ENCODE results near the gene LPIN1. TPM values are rescaled to one million over a fixed set of nuclear protein-coding genes. Genes with fewer than 3 reads are reported as not detected.
A peak's percentile ranks its signal among the peaks of the same experiment; 100 is the strongest.

Gene LPIN1
- total RNA-seq, 1 donor from 2014 or later, result 23.4 TPM

DNA sequence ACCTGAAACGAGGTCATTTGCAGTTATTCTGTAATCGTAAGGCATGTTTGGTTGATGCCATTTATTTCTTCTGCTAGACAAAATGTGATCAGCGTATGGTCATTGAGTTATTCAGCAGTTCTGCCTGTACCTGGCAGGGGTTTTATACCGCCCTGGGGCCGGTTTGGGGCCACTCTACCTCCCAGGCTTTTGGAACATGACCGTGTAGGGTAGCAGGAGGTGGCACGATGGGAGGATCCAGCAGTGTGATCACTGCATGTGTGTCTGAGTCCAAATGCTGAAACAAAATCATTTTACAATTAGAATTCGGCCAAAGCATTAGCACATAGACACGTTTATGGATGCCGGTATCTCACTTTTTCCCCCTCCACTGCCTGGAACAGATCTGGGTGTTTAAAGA lies 26.7 kb downstream of the LPIN1 start:
- H3K4me1 ChIP-seq (ENCODE audit: insufficient read depth, low read length), result peaks cover 10% of the 10 kb centered on the region
- no peaks in the 10 kb centered on the region for H3K27me3 ChIP-seq (ENCODE audit: insufficient read depth, low read length)
- FAIRE-seq (no peak), DNase-seq (ENCODE audit: low read depth) (no peak)
- H3K4me2 ChIP-seq (ENCODE audit: low read length), result no peak overlapping the region
- Mint-ChIP-seq H3K4me3 (ENCODE audit: unreplicated experiment) (no peak overlapping the region), H3K4me1 (ENCODE audit: low read depth, unreplicated experiment) (no peaks in the 10 kb centered on the region), H3K27ac (ENCODE audit: unreplicated experiment) (no peak overlapping the region), H3K9me3 (ENCODE audit: unreplicated experiment) (no peaks in the 10 kb centered on the region), H3K36me3 (ENCODE audit: low read depth, unreplicated experiment) (peaks cover 19% of the 10 kb centered on the region), H3K27me3 (ENCODE audit: low read depth, unreplicated experiment) (no peaks in the 10 kb centered on the region)
- H3K9me3 ChIP-seq (ENCODE audit: insufficient read depth, low read depth, low read length), result no peaks in the 10 kb centered on the region
- H4K20me1 ChIP-seq (ENCODE audit: insufficient read depth, low read length), result no peaks in the 10 kb centered on the region
- H3K79me2 ChIP-seq (ENCODE audit: insufficient read depth, low read length), result peaks cover 4% of the 10 kb centered on the region
- no peak overlapping the region for H3K4me3 ChIP-seq (ENCODE audit: insufficient read depth, low read depth, low read length)
- H2AFZ ChIP-seq (ENCODE audit: low read depth, low read length), result no peak overlapping the region
- H3K36me3 ChIP-seq (ENCODE audit: insufficient read depth, low read length), result peaks cover 14% of the 10 kb centered on the region
- H3K9ac ChIP-seq (ENCODE audit: low read length), result no peak overlapping the region
- TF ChIP-seq CTCF (IDR thresholded peaks at IDR 0.05; ENCODE audit: insufficient read depth, low read depth, low read length) (no peak), EZH2 (IDR thresholded peaks at IDR 0.05; ENCODE audit: insufficient read depth, low read length) (no peak)
- H3K27ac ChIP-seq (ENCODE audit: low read depth, low read length), result no peak overlapping the region

DNA sequence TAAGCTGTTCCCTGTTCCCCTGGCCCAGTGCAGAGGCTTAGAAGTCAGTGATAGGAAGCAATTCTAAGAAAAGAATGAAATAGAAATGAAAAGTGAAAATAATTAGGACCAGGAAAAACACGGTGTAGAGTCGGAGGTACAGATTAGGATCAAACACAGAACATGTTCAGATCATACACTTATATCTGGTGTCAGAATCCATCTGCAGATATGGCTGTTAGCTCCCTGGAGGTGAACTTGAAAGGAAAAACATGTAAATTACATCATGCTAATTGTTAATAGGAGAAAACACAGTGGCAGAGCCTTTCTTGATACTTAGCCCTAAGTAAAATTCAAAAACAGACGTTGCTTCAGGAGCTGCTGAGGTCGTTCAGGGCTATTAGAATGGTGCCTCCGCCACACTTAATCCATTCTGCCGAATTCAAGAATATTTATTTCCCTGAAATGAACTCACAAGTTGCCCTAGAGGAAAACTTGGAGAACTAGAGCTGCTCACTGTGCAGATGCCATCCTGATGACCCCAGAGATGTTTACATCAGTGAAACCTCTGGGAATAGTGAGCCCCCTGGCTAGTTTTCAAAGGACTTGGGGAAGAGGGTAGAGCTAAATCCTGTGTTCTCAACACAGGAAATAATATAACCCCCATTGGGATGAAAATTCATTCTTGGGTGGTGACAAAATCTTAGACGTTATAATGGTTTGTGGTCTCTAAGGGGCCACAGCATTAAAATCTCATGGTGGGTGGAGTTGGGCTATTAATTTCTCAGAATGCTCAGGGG lies 27.5 kb downstream of the LPIN1 start:
- H3K4me1 ChIP-seq (ENCODE audit: insufficient read depth, low read length), result peaks cover 10% of the 10 kb centered on the region
- H3K27ac ChIP-seq (ENCODE audit: low read depth, low read length), result no peak overlapping the region
- H3K79me2 ChIP-seq (ENCODE audit: insufficient read depth, low read length), result peaks cover 4% of the 10 kb centered on the region
- no peak overlapping the region for H3K9ac ChIP-seq (ENCODE audit: low read length)
- no peaks in the 10 kb centered on the region for H3K9me3 Mint-ChIP-seq (ENCODE audit: unreplicated experiment)
- H3K4me3 Mint-ChIP-seq (ENCODE audit: unreplicated experiment), result no peak overlapping the region
- DNase-seq (ENCODE audit: low read depth), result no peak
- no peak overlapping the region for H2AFZ ChIP-seq (ENCODE audit: low read depth, low read length)
- peaks cover 18% of the 10 kb centered on the region for H3K36me3 Mint-ChIP-seq (ENCODE audit: low read depth, unreplicated experiment)
- no peaks in the 10 kb centered on the region for H3K4me1 Mint-ChIP-seq (ENCODE audit: low read depth, unreplicated experiment)
- no peak overlapping the region for H3K4me3 ChIP-seq (ENCODE audit: insufficient read depth, low read depth, low read length)
- no peaks in the 10 kb centered on the region for H4K20me1 ChIP-seq (ENCODE audit: insufficient read depth, low read length)
- H3K9me3 ChIP-seq (ENCODE audit: insufficient read depth, low read depth, low read length), result no peaks in the 10 kb centered on the region
- peaks cover 13% of the 10 kb centered on the region for H3K36me3 ChIP-seq (ENCODE audit: insufficient read depth, low read length)
- no peak overlapping the region for H3K27ac Mint-ChIP-seq (ENCODE audit: unreplicated experiment)
- no peaks in the 10 kb centered on the region for H3K27me3 Mint-ChIP-seq (ENCODE audit: low read depth, unreplicated experiment)
- no peak for FAIRE-seq
- TF ChIP-seq CTCF (IDR thresholded peaks at IDR 0.05; ENCODE audit: insufficient read depth, low read depth, low read length), result no peak
- no peak for TF ChIP-seq EZH2 (IDR thresholded peaks at IDR 0.05; ENCODE audit: insufficient read depth, low read length)
- peak overlapping the region; percentile 23 for H3K4me2 ChIP-seq (ENCODE audit: low read length)
- H3K27me3 ChIP-seq (ENCODE audit: insufficient read depth, low read length), result no peaks in the 10 kb centered on the region

DNA sequence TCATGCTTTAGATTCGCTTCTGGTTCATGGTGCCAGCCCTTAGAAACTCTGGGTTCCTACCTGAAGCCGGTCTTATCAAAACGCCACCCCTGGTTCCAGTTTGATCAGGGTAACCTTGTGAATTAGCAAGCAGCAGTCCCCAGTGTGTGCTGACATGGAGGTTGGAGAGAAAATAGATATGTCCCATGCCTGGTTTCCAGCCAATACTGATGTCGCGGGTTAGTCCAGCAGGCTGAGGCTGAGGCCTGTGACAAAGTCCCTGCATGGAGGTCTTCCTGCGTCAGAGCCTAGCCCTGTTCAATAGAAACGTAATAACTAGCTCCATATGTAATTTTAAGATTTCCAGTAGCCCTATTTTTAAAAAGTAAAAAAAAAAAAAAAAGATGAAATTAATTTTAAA lies 28.2 kb downstream of the LPIN1 start:
- Mint-ChIP-seq H3K4me3 (ENCODE audit: unreplicated experiment) (no peak overlapping the region), H3K27me3 (ENCODE audit: low read depth, unreplicated experiment) (no peaks in the 10 kb centered on the region), H3K36me3 (ENCODE audit: low read depth, unreplicated experiment) (peaks cover 17% of the 10 kb centered on the region), H3K4me1 (ENCODE audit: low read depth, unreplicated experiment) (no peaks in the 10 kb centered on the region), H3K9me3 (ENCODE audit: unreplicated experiment) (no peaks in the 10 kb centered on the region), H3K27ac (ENCODE audit: unreplicated experiment) (no peak overlapping the region)
- Histone ChIP-seq H3K9me3 (ENCODE audit: insufficient read depth, low read depth, low read length) (no peaks in the 10 kb centered on the region), H3K4me2 (ENCODE audit: low read length) (peak overlapping the region; percentile 23), H3K9ac (ENCODE audit: low read length) (no peak overlapping the region), H2AFZ (ENCODE audit: low read depth, low read length) (no peak overlapping the region), H3K27me3 (ENCODE audit: insufficient read depth, low read length) (no peaks in the 10 kb centered on the region), H3K79me2 (ENCODE audit: insufficient read depth, low read length) (peaks cover 4% of the 10 kb centered on the region), H3K4me1 (ENCODE audit: insufficient read depth, low read length) (peaks cover 10% of the 10 kb centered on the region), H3K36me3 (ENCODE audit: insufficient read depth, low read length) (peaks cover 13% of the 10 kb centered on the region), H4K20me1 (ENCODE audit: insufficient read depth, low read length) (no peaks in the 10 kb centered on the region), H3K27ac (ENCODE audit: low read depth, low read length) (no peak overlapping the region), H3K4me3 (ENCODE audit: insufficient read depth, low read depth, low read length) (no peak overlapping the region)
- FAIRE-seq (no peak), DNase-seq (ENCODE audit: low read depth) (no peak)
- TF ChIP-seq EZH2 (IDR thresholded peaks at IDR 0.05; ENCODE audit: insufficient read depth, low read length) (no peak), CTCF (IDR thresholded peaks at IDR 0.05; ENCODE audit: insufficient read depth, low read depth, low read length) (no peak)
